OCI-LY7 (cell line): ENCODE data around the gene SPC25.

Source experiments
- EZH2phosphoT487 ChIP-seq: fragments of 200-600 bp; sonication (generic); IDR thresholded peaks from 2 replicates; pipeline ENCODE4 v1.6.1; 2018; ENCODE audit warnings: low read depth, borderline replicate concordance, mild to moderate bottlenecking, mixed run types, antibody characterized with exemption, low read length, moderate library complexity, mixed read lengths
- TF ChIP-seq, protein P1 (sequence below): fragments of 200-600 bp; sonication (generic); conservative IDR thresholded peaks from 2 replicates; pipeline ENCODE4 v1.5.1; 2014; ENCODE audit warnings: mild to moderate bottlenecking, antibody characterized with exemption, low read length, moderate library complexity, mixed read lengths

DNA sequence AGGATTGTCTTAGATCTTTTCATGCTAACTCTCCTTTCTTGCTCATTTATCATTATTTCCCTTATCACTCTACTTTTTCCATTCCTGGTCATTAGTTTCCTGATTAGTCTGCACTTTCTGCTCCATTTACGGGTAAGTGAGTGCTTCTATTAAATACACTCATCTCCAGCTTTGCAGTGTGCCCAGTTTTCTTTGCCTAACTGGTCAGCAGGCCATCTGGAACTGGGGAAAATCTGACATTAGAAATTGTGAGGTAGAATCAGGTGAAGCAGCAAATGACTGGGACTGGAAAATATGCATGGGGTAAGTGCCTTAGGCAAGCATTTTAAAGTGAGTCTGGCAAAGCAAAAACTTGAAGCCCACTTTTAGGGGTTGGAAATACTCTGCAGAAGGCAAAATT lies 40.0 kb upstream of the SPC25 start:
- TF ChIP-seq, protein P1, sequence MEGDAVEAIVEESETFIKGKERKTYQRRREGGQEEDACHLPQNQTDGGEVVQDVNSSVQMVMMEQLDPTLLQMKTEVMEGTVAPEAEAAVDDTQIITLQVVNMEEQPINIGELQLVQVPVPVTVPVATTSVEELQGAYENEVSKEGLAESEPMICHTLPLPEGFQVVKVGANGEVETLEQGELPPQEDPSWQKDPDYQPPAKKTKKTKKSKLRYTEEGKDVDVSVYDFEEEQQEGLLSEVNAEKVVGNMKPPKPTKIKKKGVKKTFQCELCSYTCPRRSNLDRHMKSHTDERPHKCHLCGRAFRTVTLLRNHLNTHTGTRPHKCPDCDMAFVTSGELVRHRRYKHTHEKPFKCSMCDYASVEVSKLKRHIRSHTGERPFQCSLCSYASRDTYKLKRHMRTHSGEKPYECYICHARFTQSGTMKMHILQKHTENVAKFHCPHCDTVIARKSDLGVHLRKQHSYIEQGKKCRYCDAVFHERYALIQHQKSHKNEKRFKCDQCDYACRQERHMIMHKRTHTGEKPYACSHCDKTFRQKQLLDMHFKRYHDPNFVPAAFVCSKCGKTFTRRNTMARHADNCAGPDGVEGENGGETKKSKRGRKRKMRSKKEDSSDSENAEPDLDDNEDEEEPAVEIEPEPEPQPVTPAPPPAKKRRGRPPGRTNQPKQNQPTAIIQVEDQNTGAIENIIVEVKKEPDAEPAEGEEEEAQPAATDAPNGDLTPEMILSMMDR = no peak
- TF ChIP-seq EZH2phosphoT487 = no peak
